Gastroesophageal sphincter (tissue), 3 donors: ENCODE results near the gene STAT6.

Experiments
- EP300 ChIP-seq: sonication (generic); formaldehyde crosslinking; IDR thresholded peaks from one replicate; pipeline ENCODE4 v1.6.1; 2017; ENCODE audit warnings: antibody characterized with exemption, mild to moderate bottlenecking
- POLR2A ChIP-seq, 2 donors: fragments of 450-650 bp; IDR thresholded peaks; one replicate each; pipeline ENCODE4 v1.6.1; 2017; ENCODE audit warnings: antibody characterized with exemption in 2 of 2, mild to moderate bottlenecking in 2 of 2, moderate library complexity in 1 of 2
- POLR2AphosphoS5 ChIP-seq: sonication (generic); formaldehyde crosslinking; IDR thresholded peaks from one replicate; pipeline ENCODE4 v1.6.1; 2017; ENCODE audit warnings: antibody characterized with exemption
- TF ChIP-seq, protein P1 (sequence below), 4 experiments: fragments of 200-600 bp in 2 of 4; fragments of 450-650 bp in 2 of 4; sonication (generic) in 1 of 4; IDR thresholded peaks; one replicate each; pipeline ENCODE4 v1.5.1; 2017 to 2019; ENCODE audit warnings: antibody characterized with exemption in 4 of 4, mild to moderate bottlenecking in 2 of 4, moderate library complexity in 2 of 4

DNA sequence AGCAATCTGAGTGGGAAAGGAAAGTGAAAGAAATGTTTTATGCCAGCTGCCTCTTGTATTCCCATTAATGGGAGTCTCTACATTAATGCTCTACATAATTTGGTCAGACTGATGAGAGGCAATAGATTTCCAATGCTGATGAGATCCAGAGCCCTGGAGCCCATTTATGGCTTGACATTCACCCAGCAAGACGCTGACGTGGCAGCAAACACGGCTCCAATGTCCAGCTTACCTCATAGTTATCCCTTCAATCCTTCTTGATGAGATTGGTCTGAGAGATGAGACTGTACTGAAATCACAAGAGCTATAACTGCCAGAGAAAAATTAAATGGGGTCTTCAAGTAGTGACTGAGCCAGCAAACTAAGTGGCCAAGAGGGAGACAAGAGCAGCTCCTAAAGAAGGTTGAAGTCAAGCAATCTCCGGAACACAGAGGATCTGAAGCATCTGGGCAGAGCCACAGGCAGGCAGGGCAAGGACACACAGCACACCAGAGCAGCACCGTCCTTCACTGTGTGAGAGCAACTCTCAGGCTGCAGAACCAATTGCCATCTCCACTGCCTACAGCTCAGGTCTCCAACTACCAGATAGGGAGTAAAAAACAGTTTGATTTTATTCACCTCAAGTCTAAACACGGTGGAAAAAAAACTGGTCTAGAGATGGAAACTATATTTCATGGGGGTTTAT, 54.0 kb downstream of the STAT6 start:
- TF ChIP-seq, protein P1, sequence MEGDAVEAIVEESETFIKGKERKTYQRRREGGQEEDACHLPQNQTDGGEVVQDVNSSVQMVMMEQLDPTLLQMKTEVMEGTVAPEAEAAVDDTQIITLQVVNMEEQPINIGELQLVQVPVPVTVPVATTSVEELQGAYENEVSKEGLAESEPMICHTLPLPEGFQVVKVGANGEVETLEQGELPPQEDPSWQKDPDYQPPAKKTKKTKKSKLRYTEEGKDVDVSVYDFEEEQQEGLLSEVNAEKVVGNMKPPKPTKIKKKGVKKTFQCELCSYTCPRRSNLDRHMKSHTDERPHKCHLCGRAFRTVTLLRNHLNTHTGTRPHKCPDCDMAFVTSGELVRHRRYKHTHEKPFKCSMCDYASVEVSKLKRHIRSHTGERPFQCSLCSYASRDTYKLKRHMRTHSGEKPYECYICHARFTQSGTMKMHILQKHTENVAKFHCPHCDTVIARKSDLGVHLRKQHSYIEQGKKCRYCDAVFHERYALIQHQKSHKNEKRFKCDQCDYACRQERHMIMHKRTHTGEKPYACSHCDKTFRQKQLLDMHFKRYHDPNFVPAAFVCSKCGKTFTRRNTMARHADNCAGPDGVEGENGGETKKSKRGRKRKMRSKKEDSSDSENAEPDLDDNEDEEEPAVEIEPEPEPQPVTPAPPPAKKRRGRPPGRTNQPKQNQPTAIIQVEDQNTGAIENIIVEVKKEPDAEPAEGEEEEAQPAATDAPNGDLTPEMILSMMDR (IDR thresholded peaks at IDR 0.05) = no peak
- TF ChIP-seq POLR2AphosphoS5 = no peak
- no peak for TF ChIP-seq POLR2A (IDR thresholded peaks at IDR 0.05)
- no peak for TF ChIP-seq EP300
